ENCODE measurements around the gene EMP2.
"Not testable (repeated sequence)": the region's sequence is repeated elsewhere in the genome, so short reads cannot be mapped to it uniquely, and the experiment has no call there.

DNA sequence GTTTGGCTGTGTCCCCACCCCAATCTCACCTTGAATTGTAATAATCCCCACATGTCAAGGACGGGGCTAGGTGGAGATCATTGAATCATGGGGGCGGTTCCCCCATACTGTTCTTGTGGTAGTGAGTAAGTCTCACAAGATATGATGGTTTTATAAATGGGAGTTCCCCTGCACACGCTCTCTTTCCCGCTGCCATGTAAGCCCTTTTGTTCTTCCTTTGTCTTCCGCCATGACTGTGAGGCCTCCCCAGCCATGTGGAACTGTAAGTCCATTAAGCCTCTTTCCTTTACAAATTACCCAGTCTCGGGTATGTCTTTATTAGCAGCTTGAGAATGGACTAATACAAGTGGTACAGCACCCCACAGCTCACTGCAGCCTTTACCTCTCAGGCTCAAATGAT, 44.1 kb downstream of the EMP2 start:
- TF ChIP-seq, protein P1, sequence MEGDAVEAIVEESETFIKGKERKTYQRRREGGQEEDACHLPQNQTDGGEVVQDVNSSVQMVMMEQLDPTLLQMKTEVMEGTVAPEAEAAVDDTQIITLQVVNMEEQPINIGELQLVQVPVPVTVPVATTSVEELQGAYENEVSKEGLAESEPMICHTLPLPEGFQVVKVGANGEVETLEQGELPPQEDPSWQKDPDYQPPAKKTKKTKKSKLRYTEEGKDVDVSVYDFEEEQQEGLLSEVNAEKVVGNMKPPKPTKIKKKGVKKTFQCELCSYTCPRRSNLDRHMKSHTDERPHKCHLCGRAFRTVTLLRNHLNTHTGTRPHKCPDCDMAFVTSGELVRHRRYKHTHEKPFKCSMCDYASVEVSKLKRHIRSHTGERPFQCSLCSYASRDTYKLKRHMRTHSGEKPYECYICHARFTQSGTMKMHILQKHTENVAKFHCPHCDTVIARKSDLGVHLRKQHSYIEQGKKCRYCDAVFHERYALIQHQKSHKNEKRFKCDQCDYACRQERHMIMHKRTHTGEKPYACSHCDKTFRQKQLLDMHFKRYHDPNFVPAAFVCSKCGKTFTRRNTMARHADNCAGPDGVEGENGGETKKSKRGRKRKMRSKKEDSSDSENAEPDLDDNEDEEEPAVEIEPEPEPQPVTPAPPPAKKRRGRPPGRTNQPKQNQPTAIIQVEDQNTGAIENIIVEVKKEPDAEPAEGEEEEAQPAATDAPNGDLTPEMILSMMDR (tag by site-specific recombination; IDR thresholded peaks at IDR 0.05): not testable (repeated sequence)
- not testable (repeated sequence) for TF ChIP-seq SETDB1 (IDR thresholded peaks at IDR 0.05; ENCODE audit: insufficient read length, low read length); YY1 (tag by site-specific recombination; IDR thresholded peaks at IDR 0.05)
